HG02885 (cell line): ENCODE results near the gene SH3PXD2A.

Source experiments
- ATAC-seq: cut with Tn5 transposase; IDR thresholded peaks from one replicate; pipeline ENCODE4 v1.9.1; 2021; ENCODE audit warnings: mild to moderate bottlenecking; ENCODE audit not compliant: unreplicated experiment, poor library complexity

Gene SH3PXD2A, protein sequence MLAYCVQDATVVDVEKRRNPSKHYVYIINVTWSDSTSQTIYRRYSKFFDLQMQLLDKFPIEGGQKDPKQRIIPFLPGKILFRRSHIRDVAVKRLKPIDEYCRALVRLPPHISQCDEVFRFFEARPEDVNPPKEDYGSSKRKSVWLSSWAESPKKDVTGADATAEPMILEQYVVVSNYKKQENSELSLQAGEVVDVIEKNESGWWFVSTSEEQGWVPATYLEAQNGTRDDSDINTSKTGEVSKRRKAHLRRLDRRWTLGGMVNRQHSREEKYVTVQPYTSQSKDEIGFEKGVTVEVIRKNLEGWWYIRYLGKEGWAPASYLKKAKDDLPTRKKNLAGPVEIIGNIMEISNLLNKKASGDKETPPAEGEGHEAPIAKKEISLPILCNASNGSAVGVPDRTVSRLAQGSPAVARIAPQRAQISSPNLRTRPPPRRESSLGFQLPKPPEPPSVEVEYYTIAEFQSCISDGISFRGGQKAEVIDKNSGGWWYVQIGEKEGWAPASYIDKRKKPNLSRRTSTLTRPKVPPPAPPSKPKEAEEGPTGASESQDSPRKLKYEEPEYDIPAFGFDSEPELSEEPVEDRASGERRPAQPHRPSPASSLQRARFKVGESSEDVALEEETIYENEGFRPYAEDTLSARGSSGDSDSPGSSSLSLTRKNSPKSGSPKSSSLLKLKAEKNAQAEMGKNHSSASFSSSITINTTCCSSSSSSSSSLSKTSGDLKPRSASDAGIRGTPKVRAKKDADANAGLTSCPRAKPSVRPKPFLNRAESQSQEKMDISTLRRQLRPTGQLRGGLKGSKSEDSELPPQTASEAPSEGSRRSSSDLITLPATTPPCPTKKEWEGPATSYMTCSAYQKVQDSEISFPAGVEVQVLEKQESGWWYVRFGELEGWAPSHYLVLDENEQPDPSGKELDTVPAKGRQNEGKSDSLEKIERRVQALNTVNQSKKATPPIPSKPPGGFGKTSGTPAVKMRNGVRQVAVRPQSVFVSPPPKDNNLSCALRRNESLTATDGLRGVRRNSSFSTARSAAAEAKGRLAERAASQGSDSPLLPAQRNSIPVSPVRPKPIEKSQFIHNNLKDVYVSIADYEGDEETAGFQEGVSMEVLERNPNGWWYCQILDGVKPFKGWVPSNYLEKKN

DNA sequence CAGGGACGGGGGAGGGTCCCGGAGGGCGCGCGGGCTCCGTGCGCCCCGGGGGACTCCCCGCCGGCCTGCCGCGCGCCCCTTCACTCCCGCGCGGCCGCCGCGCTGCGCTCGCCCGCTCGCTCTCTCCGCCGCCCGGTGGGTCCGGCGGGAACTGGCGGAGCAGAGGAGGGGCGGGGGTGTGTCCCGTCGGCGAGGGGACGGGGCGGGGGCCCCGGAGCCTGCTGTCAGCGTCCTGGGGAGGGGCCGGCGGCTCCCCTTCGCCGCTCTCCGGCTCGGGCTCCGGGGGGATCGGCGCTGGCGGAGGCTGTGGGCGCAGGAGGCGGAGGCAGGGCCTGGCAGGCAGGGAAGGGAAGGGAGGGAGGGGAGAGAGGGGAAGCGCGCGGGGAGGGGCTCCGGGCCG, at the start of gene SH3PXD2A:
Gene SH3PXD2A, minus strand, starts transcription at position 153 of the 400 bp plus-strand sequence. CDS start 310 bp downstream, outside the sequence.
- ATAC-seq, result no peak

DNA sequence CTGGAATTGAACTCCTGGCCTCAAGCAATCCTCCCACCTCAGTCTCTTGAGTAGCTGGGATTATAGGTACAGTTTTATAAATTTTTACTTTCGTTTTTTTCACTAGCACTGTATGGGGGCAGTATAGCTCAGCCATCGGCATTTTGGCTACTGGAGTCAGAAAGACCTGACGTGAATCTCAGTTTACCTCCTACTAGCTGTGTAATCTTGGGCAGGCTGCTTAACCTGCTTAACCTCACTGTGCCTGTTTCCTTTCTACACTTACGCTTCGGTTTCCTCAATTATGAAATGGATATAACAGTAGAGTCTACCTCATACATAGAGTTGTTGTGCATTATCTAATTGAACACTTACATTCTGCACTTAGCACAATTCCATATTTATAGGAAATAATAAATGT, 45.9 kb upstream of the SH3PXD2A start:
- no peak for ATAC-seq

DNA sequence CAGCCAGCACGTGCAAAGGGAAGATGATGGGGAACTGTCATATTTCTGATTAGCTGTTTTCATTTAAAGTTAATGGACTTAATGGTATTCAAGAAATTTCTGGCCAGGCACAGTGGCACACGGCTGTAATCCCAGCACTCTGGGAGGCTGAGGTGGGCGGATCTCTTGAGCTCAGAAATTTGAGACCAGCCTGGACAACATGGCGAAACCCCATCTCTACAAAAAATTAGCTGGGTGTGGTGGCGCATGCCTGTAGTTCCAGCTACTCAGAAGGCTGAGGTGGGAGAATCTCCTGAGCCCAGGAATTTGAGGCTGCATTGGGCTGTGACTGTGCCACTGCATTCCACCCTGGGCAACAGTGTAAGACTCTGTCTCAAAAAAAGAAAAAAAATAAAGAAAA, 43.9 kb upstream of the SH3PXD2A start:
- no peak for ATAC-seq

DNA sequence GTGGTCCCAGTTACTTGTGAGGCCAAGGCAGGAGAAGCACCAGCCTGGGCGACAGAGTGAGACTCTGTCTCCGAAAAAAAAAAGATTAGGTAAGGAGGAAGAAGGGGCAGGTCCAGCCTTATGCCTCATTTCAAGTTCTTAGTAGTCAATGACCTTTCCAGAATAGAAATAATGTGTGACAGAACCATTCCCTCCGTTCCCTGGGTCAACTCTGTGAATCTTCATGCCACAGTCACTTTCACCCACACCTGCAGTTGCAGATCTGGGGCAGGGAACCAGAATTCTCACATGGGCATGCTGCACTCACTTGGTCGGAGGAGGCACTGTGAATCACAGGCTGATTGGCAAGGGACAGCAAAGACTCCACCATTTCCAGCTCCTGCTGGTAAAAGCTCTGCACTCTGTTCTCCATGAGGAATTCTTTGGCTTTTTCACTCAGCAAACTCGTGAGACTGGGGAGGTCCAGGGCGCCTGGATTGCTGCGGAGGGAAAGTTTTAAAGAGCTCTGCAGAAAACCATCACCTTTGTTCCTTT, 41.9 kb upstream of the SH3PXD2A start:
- ATAC-seq, result no peak

DNA sequence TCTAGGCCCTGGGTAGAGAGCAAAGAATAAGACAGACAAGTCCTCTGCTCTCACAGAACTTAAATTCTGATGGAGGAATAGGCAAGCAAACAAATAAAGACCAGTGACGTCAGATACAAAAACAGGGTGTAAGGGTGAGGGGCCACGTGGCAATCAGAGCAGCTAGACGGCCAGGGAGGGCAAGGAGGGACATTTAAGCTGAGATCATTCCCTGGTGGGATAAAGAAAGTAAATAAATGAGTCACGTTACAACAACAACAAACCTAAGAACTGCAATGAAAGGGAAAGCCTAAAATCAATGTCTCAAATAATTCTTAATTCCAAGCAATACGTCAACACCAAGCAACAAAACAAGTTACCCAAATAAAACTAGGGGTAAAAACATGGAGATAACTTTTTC, 40.8 kb upstream of the SH3PXD2A start:
- ATAC-seq, result no peak

DNA sequence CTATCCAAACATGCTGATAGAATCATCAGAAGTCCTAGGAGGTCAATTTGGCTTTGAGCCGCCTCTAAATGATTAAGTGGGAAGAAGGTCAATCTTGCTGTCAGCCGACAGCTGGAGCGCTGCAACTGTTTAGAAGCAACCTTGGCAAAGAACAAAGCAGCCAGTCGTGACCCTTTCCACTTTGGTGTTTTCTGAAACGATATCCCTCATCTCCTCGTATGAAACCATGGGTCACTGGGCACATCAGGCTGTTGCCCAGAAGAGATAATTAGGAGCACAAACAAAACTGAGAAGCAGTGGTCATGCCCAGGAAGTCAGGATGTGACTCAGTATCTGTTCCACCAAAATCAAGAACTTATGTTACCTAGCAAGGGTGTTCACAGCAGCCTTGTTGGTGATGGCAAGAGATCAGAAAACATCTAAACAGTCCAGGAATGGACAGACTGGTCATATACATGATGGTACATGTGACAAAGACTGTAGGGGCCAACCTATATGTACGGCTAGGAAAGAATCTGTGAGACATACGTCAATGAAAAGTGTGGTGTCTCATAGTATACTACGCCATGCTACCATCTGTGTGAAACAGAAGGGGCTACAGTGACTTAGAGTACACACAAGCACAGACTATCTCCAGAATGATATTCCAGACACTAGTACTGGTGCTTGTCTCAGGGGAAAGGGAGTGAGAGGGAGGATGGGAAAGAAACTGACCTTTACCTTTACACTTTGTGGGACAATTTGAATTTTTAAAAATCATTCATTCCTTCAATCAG, 40.2 kb upstream of the SH3PXD2A start:
- ATAC-seq, result no peak

DNA sequence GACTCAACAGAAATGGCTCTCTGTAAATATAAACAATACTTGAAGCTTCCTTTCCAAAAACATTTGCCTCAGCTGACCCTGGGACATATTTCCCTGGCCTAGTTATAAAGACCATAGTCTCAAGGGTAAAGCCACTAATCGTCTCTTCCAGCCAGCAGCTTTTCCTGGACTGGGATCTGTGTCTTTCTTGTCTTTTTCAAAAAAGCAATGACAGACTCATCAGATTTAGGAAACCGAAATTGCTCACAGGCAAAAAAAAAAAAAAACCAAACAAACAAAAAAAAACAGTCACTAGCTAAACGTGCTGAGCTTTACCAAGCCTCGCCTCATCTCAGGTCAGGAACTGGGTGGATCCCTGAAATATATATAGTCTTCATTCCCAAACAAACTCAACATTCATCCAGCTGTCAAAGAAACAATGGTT, 39.1 kb upstream of the SH3PXD2A start:
- ATAC-seq, result no peak

DNA sequence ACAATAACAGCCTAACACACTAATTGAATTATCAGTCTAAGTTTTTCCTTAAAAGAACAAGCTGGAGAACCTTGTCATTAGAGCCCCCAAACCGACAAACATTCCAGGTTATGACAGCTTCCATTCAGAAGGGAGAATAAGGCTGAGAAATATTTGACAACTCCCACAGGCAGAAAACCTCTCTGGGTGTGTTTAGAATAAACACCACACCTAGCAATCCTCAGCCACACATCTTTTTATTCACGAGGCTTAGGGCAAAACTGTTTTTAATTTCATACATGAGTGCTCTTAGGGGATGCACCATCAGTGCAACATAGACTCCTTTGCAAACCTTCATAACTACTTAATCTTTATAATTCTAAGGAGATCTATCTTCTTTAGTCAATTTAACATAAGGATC, 38.4 kb upstream of the SH3PXD2A start:
- ATAC-seq, result no peak

DNA sequence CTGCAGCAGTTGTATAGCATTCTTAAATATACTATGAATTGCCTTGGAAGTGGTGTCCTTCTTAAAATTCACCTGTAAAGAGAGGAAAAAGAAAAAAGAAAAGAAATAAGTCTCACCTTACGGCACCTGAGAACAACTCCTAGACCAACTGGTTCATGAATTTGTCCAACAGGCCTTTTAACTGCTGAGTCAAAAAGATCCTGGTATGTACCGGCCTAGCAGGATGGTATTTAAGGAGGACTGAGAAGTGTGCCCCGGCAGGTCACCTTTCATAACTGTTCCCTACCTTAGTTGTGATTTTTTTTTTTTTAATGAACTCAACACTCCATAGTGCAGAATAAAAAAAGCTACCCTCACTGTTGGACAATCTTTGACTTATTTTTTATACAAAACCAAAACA, 36.8 kb upstream of the SH3PXD2A start:
- ATAC-seq, result no peak

DNA sequence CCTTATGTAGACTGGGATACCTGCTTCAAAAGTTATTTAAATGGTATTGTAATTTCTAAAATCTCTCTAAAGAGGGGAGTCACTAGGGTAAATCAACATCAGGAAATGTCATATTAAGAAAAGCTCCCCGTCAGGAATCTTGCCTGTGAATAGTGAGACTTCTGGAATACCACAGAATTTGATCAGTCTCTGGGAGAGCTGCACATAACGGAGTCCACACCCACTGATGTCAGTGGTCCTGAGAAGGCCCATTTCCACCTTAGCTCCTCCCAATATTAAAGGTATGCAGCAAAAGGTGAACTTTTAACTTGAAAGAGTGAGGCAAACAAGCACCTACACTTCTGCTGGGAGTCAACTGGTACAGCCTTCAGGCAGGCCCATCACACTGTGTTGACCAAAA, 35.3 kb upstream of the SH3PXD2A start:
- no peak for ATAC-seq

DNA sequence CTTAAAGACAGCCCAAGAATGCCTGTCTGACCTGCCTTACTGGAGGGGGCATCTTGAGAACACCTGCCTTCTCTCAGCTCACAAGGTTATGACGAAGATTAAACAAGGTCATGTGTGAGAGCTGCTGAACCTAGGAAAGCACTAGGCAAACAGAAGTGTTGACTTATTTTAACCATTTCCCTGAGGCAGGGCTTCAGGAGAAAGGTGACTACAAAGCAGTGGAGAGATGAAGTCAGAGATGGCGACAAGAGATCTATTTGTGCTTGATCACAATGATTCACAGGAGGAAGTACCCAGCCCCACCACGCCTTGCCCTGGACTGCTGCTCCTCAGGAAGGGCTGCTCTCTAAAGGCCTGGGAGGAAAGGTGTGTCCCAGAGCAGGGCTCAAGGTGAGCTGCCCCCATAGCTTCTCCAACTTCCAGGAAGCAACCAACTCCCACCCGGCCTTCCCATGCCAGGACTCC, 34.9 kb upstream of the SH3PXD2A start:
- ATAC-seq, result no peak

DNA sequence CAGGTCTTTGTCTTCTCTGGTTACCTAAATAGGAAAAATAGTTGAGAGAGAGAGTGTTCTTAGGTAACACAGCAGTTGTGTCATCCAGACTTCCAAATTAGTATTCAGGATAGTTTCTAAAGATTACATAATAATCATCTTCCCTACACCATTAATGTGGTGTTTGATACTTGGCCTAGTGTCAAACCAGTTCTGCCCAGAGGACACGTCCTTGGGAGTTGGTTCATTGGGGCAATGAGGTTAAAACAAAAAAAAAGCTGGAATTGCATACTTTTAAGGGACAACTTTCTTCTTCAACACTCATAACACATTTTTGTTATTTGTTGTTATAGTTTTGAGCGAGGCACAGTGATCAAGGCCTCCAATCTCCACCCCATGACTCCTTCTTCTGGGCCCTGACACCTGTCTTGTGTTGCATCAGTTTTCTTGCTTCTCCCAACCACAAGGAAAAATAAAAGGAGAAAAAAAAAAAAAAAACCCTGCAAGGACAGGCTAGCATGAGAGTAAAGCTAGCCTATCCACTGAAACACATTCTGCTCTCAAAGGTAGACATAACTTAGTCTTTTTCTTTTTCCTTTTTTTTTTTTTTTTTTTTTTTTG, 33.8 kb upstream of the SH3PXD2A start:
- no peak for ATAC-seq

DNA sequence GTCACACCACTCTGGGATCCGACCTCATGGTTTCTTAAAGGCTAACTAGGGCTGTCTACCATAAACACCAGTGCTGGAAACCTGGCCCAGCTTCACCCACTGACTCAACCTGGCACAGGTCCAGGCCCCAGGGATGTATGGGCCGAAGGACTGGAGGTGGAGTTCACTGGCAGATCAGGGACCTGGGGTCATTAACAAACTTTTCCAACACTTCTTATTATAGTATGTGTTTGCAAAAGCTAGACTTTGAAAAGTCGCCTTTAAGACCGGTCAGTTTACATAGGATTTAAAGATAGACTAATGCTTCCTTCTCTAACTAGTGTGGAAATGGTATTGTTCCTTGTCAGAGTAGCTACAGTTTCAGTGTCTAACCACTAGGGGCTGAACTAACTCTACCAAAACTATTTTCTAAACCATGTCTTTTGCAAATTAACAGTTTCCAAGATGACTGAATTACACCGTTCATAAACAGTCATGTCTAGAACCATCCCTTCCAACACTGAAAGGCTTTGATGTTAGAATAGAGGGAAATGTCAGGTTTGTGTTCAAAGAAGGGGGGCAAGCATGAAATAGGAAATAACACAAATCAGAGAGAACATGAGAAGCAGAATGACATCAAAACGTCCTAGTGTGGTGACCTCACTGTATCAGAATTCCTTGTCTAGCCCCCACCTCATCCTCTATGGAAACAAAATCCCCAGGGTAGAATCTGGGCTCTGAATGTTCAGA, 32.9 kb upstream of the SH3PXD2A start:
- no peak for ATAC-seq

DNA sequence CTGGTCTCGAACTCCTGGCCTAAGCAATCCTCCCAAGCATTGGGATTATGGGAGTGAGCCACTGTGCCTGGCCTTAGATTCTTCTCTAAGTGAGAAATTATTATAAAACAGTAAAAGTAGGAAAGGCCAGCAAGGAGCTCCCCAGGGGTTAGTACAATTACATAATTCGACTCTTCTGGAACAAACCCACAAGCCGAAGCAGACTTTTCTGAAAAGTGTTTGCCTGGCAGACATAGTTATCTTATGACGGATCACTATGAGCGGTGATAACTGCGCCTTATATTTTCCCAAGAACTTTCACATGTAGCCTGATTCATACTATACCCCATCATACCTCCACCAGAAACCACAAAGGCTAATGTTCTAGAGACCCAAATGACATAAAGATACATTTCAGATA, 30.2 kb upstream of the SH3PXD2A start:
- no peak for ATAC-seq

DNA sequence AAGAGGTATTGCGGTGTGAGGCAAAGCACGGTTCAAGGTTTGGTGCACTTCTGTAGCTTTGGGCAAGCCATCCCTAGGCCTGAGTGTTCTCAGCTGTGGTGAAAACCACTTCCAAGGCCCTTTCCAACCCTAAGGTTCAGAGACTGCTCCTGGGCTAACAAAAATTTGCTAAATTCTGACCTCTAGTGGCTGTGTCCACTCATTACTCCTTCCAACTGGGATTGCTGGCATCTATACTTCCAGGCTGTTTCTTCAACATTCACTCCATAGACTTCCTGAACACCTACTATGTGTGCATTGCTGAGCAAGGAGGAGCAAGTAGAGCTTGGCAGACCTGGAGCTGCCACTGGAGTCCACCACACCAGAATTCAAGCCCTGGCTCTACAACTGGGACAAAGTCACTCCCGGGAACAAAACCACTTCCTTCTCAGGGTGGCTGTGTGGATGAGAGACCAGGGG, 29.3 kb upstream of the SH3PXD2A start:
- ATAC-seq, result peak; percentile 53

DNA sequence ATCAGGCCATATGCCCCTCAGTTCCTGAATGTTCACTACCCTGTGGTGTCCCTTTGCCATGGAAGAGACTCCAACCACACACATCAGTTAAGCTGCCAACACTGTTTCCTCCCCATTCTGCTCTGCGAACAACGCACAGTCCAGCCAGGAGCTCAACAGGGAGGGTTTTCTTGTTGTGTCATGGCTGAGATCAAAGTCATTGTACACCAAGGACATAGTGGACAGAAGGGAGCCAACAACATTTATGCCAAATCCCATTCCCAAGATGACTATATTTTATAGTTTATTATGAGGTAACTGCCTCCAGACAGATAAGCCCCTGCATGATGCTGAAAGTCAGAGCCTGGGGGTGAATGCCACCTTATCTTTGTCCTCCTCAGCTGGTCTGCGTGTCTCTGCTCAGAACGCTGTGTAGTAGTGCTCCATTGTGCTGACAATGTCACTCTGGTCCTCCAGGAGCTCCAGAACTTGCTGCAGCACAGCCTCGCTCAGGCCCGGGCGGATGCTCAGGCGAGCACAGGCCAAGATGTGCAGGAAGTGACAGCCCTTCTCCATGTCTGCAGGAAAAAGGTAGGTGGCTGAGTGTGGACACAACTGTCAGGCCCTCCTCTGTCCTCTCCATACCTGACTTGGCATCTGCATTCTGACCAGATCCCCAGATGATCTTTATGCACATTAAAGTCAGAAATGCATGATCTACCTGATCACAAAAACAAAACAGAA, 27.1 kb upstream of the SH3PXD2A start:
- no peak for ATAC-seq

DNA sequence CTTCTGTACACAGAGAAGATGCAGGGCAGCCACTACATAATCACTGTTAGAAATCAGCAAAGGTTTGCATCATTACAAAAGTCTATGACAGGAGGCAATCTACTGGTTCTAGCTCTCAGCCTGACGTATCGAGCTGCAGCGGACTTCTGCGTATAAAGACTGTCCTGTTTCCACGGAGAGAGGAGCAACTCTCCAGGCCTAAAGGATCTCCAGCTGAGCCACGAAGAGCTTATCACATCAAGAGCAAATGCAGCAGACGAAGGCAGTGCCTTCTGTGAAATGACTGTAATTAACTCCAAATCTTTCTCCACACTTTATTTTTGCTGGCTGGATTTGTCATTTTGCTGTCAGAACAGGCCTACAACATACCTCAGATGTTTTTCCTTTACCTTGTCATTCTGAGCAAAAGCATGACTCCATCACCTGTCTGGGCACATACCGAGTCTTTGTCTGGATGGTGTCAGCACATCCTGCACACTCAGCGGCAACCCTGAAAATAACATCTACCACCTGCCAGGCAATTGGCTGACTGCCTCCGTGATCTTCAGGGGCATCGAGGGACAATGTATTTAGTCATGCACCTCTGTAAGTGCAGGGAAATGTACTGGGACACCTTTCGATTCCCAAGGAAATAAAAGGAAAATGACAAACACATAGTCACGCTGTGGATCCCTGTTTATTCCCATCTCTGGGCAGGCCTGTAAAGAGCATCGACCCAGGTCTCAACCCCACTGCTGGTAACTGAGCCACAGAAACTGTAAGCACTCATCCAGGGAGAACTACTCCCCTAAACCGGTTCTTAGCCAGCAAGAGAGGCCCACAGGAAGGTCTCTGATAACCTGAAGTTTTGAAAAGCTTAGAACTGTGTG, 26.3 kb upstream of the SH3PXD2A start:
- no peak for ATAC-seq
